Activated naive CD4-positive, alpha-beta T cell treated with anti-CD3 and anti-CD28 coated beads, Interleukin-2, amount 50 U/mL, for 72 hours (primary cell): ENCODE measurements around the gene SEMA5A. TPM values are rescaled to one million over a fixed set of nuclear protein-coding genes. Genes with fewer than 3 reads are reported as not detected.
A peak's percentile ranks its signal among the peaks of the same experiment; 100 is the strongest.

Experiments
- ATAC-seq, 2 donors: fragments of 150-1000 bp; cut with Tn5 transposase; 2 replicates each; pipeline ENCODE4 v1.10.0; 2021; ENCODE audit warnings: mild to moderate bottlenecking in 2 of 2, moderate library complexity in 2 of 2
- DNase-seq, 2 donors: peaks; one replicate each; pipeline ENCODE4 v3.0.0; 2021 to 2022; ENCODE audit warnings: low spot score in 2 of 2
- H3K27ac Mint-ChIP-seq, 2 donors: one replicate each; pipeline ENCODE4 v1.8.0; 2022; ENCODE audit warnings: mild to moderate bottlenecking in 2 of 2, mixed read lengths in 2 of 2
- H3K36me3 Mint-ChIP-seq, 2 donors: one replicate each; pipeline ENCODE4 v1.8.0; 2022; ENCODE audit warnings: mixed read lengths in 2 of 2
- H3K9me3 Mint-ChIP-seq, 2 donors: one replicate each; pipeline ENCODE4 v1.8.0; 2022; ENCODE audit warnings: mixed read lengths in 2 of 2
- total RNA-seq, 2 donors: library from RNA; stranded (reverse); gene quantifications; one replicate each; pipeline ENCODE4 v1.2.3, GENCODE V29; 2022

SEMA5A gene
- total RNA-seq, 2 donors from 2014 or later, result not detected

DNA sequence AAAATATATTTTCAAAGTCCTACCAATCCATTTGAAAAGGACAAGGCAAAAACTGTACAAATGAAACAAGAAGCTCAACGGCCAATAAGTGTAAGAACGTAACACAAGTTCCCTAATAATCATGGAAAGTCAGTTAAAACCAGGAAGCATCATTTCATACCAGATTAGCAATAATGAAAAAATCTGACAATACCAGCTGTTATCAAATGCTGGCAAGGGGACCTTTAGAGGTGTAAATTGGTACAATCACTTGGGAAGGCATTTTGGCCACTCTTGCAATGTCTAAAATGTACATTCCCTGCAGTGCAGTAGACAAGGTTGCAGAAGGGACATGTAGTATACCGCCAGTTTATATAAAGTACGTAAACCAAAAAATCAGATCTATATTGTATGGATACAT is 10.1 kb upstream of the SEMA5A start:
- no peak for DNase-seq
- peaks cover 8 to 12% of the 10 kb centered on the region in 2 donors for H3K9me3 Mint-ChIP-seq
- H3K36me3 Mint-ChIP-seq, result no peaks in the 10 kb centered on the region
- no peak overlapping the region for H3K27ac Mint-ChIP-seq
- ATAC-seq, result no peak

DNA sequence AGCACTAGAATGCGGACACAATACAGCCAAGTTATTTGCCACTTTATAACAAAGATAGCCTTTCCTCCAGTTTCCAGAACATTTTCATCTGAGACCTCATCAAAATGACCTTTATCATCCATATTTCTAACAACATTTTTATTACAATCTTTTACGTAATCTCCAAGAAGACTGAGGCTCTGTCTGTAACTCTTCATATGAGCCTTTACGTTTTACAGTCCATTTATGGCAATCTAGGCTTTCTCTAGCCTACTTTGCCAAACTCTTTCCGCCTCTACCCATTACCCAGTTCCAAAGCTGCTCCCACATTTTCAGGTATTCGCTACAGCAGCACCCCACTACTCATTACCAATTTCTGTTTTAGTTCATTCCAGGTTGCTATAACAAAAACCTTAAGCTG is 8.2 kb upstream of the SEMA5A start:
- no peaks in the 10 kb centered on the region for H3K36me3 Mint-ChIP-seq
- ATAC-seq (no peak), DNase-seq (no peak)
- no peak overlapping the region for H3K27ac Mint-ChIP-seq
- H3K9me3 Mint-ChIP-seq, result peaks cover 8 to 12% of the 10 kb centered on the region in 2 donors

DNA sequence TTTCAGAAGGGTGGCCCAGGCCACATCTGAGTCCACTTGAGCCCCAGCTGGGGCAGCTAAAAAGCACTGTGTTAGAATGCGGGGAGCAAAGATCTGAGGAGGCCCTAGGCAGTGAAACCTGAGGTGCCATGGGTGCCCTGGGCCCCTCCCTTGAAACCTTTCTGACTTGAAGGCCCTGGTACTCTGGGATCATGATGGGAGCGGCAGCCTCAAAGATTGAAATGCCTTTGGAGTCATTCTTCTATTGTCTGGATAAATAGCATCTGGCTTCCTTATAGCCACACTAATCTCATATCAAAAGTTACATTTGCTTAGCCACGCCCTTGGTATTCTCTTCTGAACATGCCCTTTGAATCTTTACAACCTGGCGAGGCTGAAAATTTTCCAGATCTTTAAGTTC is 7.7 kb upstream of the SEMA5A start:
- Mint-ChIP-seq H3K27ac (no peak overlapping the region), H3K9me3 (peaks cover 8 to 12% of the 10 kb centered on the region in 2 donors), H3K36me3 (no peaks in the 10 kb centered on the region)
- no peak for DNase-seq
- ATAC-seq, result no peak

DNA sequence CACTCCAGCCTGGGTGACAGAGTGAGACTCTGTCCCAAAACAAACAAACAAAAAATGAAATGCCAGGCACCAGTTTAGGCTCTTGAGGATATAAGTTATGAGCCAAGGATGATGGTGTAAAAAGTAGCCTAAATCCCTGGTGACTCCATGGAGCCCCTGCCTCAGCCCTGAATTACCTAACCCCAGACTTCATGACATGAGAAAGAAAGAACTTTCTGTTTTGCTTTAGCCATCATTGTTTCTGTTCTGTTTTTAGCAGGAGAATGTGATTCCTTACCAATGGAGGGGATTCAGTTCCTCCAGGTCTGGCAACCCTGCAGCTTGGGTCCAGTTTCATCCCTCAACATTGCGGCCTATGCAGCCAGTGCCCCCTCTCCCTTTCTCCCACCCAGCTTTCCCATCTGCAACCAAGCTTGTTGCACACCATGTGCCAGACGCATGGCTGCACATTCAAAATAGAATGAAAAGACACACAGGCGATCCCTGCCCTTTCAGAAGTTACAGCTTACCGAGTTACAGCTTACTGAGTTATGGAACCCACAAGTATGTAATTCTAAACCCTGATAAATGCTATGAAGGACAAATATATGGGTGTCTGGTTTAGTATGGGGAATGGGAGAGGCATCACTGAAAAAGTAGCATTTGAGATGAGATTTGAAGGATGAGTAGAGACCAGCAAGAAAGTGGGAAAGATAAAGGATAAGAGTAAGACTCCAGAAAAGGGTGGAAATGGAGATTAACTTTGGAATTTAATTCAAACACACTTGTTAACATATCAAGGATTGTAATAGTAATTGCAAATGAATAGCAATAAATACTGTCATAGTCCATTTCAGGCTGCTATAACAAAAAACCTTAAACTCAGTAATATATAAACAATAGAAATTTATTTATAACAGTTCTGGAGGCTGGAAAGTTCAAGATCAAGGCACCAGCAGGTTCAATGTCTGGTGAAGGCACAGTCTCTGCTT is 6.0 kb upstream of the SEMA5A start:
- H3K36me3 Mint-ChIP-seq, result no peaks in the 10 kb centered on the region
- ATAC-seq (no peak), DNase-seq (no peak)
- H3K9me3 Mint-ChIP-seq, result peaks cover 6 to 9% of the 10 kb centered on the region in 2 donors
- no peak overlapping the region for H3K27ac Mint-ChIP-seq

DNA sequence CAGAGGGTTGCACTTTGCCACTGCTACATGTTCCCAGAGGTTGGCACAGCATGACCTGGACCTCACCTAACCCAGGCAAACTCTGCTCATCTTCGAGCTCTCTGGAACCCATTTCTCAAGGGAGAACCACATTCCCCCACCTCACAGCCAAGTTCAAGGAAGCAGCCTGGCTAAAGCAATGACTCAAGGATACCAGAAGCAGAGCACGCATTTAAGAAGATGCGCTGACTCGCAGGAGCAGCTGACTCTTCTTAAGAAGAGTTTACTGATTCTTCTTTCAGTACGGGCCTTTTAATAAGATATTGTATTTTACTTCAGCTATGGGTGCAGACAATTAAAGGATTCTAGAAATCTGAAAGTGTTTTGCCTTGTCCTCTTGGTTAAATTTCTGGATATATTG is 4.1 kb upstream of the SEMA5A start:
- DNase-seq, result no peak
- H3K36me3 Mint-ChIP-seq, result peaks cover 0 to 5% of the 10 kb centered on the region in 2 donors
- no peak overlapping the region for H3K27ac Mint-ChIP-seq
- H3K9me3 Mint-ChIP-seq, result peaks cover 0 to 4% of the 10 kb centered on the region in 2 donors
- ATAC-seq, result no peak

DNA sequence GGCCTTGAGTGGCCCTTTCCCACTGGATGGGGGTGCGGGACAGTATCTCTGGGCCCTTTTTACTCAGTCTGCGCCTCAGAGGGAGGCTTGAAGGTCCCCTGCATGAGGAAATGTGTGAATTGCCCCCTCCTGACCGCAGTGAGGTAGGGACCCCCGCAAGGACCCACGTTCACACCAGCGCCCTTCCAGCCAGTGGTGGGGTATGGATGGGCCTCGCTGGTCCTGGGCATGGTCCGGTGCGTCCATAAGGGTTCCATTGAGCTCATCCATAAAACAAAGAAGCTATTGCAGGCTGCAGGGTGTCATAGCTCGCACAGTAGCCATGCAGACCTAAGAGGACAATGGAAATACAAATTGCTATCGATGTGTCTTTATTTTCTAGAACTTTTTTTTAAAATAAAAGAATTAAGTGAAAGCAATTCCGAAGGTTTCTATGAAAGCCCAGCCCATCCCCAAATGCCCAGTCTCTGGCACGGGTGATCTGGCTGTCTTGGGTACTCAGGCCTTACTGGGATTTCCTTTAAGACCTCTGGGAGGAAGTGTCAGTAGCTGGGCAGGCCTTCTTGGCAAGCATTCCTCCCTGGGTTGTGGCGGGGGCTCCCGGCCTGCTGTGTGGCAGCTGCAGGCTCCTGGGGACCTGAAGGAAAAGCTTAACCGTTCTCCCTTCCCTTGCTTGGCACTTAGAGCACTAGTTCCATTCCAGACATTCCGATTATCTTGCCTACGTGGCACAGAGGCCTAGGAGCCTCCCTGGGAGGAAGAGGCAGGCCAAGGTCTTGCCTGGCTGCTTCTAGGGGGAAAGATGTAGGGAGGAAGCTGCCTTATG is 1.5 kb upstream of the SEMA5A start:
- Mint-ChIP-seq H3K27ac (no peak overlapping the region), H3K9me3 (no peaks in the 10 kb centered on the region), H3K36me3 (peaks cover 0 to 5% of the 10 kb centered on the region in 2 donors)
- DNase-seq (no peak), ATAC-seq (no peak)

DNA sequence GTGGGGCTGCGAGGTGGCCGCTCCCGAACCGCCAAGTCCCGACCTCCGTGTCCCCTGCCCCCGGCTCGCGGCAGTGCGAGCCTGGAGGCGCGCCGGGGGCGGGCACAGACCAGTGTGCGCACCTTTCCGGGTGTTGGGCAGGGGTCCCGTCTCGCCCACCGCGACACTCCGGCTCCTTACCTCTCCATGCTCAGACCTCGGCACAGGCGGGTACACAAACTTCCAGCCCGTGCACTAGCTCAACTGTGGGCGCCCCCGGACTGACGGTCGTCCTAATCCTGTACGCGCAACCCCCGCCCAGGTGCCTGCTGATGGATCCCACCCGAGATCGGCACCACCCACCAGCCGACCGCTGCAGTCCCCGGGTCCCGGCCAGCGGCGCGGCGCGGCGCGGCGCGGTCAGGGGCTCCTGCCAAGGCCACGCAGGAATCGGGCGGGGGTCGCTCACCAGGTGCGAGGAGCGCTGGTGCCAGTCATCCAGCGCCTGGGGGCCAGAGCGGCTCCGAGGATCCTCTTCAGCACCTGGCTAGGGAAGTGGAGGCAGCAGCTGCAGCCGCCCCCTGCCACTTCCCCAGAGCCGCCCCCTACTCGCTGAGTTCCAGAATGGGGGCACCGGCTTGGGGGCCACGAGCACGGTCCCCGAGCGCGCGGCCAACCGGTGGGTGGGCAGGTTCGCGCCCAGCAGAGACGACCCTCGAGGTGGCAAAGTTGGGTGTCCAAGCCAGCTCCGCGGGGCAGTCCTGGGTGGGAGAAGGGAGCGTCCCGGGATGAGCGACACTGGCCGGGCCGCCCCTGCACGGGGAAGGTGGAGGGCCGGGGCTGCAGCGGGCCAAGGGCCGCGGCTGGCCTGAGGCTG is 511 bp downstream of the SEMA5A start:
- no peak for DNase-seq

DNA sequence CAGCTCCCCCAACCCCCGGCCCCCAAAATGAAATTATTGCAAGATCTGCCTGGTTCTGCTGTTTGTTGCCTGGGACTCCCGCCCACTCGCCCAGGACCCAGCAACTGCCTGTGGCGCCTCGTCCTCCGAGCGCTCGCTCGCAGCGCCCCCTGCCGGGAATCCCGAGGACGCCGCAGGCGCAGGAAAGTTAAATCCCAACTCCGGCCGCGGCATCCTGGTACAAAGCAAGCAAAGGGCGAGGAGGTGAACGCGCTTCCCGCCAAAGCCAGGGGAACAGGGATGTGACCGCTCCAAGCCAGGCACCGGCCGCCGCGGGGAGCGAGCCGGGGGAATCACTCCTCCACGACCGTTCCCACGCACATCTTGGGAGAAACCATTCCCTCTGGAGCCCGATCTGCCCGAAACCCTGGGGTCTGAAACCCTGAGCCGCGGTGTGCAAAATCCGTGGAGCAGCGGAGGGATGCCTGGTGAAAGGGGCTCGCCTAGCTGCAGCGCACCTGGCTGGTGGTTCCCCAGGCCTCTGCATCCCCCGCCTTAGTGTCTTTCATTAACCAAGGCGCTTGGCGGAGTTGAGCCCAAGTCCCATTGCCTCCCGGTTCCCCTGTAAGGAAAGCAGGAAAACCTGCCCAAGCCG is 1.3 kb downstream of the SEMA5A start:
- peak in 1 of 2 donors; percentile 59 for DNase-seq
- Mint-ChIP-seq H3K9me3 (no peaks in the 10 kb centered on the region), H3K36me3 (peaks cover 0 to 5% of the 10 kb centered on the region in 2 donors), H3K27ac (no peak overlapping the region)
- peak; percentile 33 to 67 for ATAC-seq

More for the DNA sequence above, 511 bp downstream of the SEMA5A start:
- ATAC-seq, result peak in 1 of 2 donors; percentile 11
- no peaks in the 10 kb centered on the region for H3K9me3 Mint-ChIP-seq
- peaks cover 0 to 5% of the 10 kb centered on the region in 2 donors for H3K36me3 Mint-ChIP-seq
- H3K27ac Mint-ChIP-seq, result no peak overlapping the region

DNA sequence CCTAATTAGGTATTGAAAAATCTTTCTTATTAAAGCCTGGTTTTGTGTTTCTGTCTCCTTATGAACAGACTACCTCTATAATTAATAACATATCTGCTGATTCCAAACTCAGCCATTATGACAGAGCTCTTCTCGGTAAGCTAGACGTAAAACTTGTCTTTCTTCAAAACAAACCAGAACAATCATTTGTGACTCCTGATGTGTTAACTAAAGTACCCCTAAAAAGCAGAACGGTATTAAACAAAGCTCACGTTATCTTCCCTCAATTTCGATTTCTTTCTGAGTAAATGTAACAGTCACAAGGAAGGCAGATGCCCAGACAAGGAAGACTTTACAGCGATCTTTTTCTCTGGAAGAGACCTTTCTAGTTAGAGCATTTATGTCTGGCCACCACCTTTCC is 1.8 kb downstream of the SEMA5A start:
- no peak for DNase-seq
- Mint-ChIP-seq H3K36me3 (peaks cover 0 to 5% of the 10 kb centered on the region in 2 donors), H3K9me3 (no peaks in the 10 kb centered on the region), H3K27ac (no peak overlapping the region)
- ATAC-seq, result no peak

DNA sequence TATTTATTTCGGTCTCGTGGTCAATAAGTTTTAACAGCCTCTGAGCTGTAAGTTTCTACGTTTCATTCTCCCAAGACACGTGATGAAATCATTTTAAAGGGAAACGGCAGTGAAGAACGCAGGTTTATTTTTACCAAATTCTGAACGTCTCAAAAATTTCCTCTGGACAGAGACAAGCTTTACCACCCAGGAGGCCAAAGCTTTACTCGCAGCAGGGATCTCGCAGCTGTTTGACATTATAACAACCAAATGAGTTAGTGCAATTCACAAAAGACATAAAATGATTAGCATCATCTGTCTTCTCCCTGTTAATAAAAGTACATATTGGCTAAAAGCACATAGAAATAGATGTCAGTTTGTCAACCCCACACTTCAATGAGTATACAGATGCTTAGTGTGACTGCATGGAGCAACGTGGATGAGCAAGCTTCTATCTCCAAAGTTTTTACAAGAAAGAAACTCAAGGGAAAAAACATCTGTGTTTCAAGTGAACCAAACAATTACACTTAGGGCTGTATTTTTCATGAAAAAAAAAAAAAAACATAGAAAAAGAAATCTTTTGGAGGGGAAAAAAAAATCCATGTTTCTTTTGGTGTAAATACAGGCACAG is 2.5 kb downstream of the SEMA5A start:
- peaks cover 0 to 5% of the 10 kb centered on the region in 2 donors for H3K36me3 Mint-ChIP-seq
- DNase-seq (no peak), ATAC-seq (no peak)
- no peak overlapping the region for H3K27ac Mint-ChIP-seq
- no peaks in the 10 kb centered on the region for H3K9me3 Mint-ChIP-seq

DNA sequence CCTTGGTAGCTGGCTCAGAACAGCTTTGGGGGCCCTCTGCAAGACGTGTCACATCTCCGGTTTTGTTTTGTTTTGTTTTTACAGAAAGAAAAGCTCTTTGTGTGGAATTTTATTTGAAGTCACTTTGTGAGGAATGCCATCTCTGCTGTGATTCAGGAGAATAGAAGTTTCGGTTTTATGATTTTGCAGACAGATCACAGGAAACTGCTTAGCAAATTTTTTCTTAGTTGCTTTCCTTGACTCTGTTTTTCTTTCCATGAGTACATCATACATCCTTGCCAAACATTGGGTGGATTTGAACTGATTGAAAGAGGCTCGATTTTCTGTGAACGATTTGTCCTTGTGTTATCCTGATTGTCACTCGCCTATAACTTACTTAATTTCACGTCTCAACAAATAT is 5.1 kb downstream of the SEMA5A start:
- H3K9me3 Mint-ChIP-seq, result no peaks in the 10 kb centered on the region
- H3K27ac Mint-ChIP-seq, result no peak overlapping the region
- ATAC-seq (no peak), DNase-seq (no peak)
- no peaks in the 10 kb centered on the region for H3K36me3 Mint-ChIP-seq

DNA sequence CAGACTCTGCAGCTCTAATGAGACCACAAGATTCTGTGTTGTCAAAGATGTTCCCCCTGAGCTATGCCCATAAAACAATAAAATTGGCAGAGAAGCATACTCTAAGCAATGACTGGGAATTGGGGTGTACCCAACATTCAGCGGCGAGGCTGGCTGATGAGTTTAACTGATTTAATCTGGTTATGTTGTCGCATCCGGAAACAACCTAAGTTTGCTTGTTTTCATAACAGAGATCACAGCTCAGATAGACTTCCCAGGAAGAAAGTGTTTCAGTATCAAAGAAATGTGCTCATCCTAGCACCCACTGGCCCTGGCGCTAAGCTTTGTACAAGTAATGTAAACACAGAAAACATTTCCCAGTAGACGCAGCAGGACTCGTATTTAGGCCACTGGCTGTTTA is 7.4 kb downstream of the SEMA5A start:
- Mint-ChIP-seq H3K27ac (no peak overlapping the region), H3K36me3 (no peaks in the 10 kb centered on the region), H3K9me3 (no peaks in the 10 kb centered on the region)
- ATAC-seq (no peak), DNase-seq (no peak)

DNA sequence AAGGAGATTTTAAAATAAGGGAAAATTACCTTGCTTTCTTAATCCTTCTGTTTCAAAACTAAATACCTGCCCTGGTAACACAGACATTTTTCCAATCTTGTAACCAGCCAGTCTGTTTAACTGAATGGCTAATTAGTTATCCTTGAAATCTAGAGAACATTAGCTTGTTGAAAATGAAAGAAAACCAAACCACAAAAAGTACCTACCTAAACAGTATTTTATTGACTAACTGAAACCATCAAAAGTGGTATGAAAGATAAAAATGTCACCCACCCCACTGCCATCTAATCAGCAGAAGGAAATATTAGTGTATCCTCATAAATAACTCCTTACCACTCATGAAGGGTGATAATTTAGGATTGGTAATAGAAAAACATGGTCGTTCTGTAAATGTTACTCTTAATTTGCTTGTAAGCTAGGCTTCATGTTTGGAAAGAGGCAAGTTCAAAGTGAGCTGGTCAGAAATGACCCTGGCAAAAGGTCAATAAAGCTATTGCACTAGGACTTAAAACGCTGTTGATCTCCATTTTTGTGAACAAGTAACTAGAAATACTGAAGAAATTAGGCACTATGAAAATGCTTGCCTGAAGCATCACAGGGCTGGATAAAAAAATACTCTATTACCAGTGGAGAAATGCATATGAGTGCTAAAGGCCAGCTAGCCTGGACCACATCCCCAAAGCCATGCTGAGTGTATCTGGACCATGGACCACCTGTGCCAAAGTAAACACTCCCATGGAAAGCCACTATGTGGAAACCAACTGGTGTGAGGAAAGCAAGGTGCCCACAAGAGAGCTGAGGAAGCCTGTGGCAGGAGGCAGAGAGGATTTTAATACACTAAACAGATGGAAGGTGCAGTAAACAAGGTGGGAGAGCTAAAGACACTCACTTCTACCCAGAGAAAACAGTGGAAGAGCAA is 8.4 kb downstream of the SEMA5A start:
- ATAC-seq, result no peak
- H3K27ac Mint-ChIP-seq, result no peak overlapping the region

DNA sequence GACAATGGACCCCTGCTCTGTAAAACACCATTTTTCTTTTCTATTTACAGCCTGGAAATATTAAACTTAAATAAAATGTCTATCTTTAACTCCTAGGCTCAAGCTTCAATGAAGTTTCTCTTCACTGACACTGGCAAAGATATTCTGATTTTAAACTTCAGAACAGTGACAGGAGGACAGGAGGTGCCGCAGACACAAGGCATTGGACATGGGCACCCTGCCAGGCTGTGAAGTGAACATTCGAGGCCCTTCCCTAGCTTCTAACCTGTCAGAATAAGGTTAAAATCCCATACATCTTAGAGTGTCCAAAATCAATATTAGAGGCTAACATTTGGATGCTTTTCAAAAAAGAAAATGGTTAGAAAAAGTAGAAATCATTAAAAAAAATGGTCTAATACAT is 9.2 kb downstream of the SEMA5A start:
- Mint-ChIP-seq H3K27ac (no peak overlapping the region), H3K36me3 (no peaks in the 10 kb centered on the region), H3K9me3 (no peaks in the 10 kb centered on the region)
- ATAC-seq (no peak), DNase-seq (no peak)

More for the DNA sequence above, 8.4 kb downstream of the SEMA5A start:
- H3K9me3 Mint-ChIP-seq, result no peaks in the 10 kb centered on the region
- H3K36me3 Mint-ChIP-seq, result no peaks in the 10 kb centered on the region
- no peak for DNase-seq
